ENCODE measurements around the gene NCOA6. TPM values are rescaled to one million over a fixed set of nuclear protein-coding genes. Genes with fewer than 3 reads are reported as not detected.

NCOA6 gene
- total and polyA plus RNA-seq, 2 of the 4 experiments (the other 2 are of a cell fraction): 3.6 to 13.1 TPM

- dilution Hi-C loops (cut with HindIII; ENCODE audit: low sequenced_read_pairs, unreplicated experiment): no loop called here
These were observed 51.7 kb downstream of the NCOA6 start for GRCh38 chr20:34773726-34774125.

More at GRCh38 chr20:34773726-34774125, 51.7 kb downstream of the NCOA6 start:
- Histone ChIP-seq H4K5ac (ENCODE audit: low read depth, low read length) (no peak overlapping the region), H3K18ac (ENCODE audit: low read depth, low read length) (no peak overlapping the region), H3K27ac (ENCODE audit: insufficient read depth, low read length) (no peak overlapping the region), H3K23ac (ENCODE audit: low read depth, low read length) (no peak overlapping the region), H3K4me2 (ENCODE audit: low read depth, low read length) (no peak overlapping the region), H2BK5ac (ENCODE audit: low read depth, low read length, poor library complexity, severe bottlenecking) (no peak overlapping the region), H2AK9ac (replicated peaks; ENCODE audit: low read depth, low read length, poor library complexity) (no peak overlapping the region), H3K4me3 (ENCODE audit: insufficient read depth, low read depth, low read length) (no peak overlapping the region), H2BK15ac (ENCODE audit: low read depth, low read length) (no peak overlapping the region), H4K20me1 (ENCODE audit: insufficient read depth, low read length) (no peaks in the 10 kb centered on the region; the same call in 1 of the 2 replicates), H3K9ac (ENCODE audit: low read depth, low read length) (no peak overlapping the region), H3K4me1 (ENCODE audit: control insufficient read depth, insufficient read depth, low read length) (peaks cover 7% of the 10 kb centered on the region; the same call in 1 of the 2 replicates), H3K14ac (replicated peaks; ENCODE audit: low read depth, low read length) (no peak overlapping the region), H3K36me3 (ENCODE audit: control insufficient read depth, insufficient read depth, low read length) (peaks cover 22% of the 10 kb centered on the region), H4K8ac (ENCODE audit: low read depth in 2 of 2, low read length in 2 of 2) (no peak overlapping the region), H2BK120ac (ENCODE audit: low read depth, low read length) (no peak overlapping the region), H3K79me1 (ENCODE audit: low read depth in 1 of 2, low read length in 2 of 2) (peaks cover 0 to 19% of the 10 kb centered on the region in 2 experiments; a peak in 2 of 4 replicates), H3K56ac (ENCODE audit: extremely low read depth, insufficient read depth, low read length) (no peak overlapping the region), H3K9me3 (ENCODE audit: control insufficient read depth, insufficient read depth, low read length) (no peaks in the 10 kb centered on the region), H3K27me3 (ENCODE audit: control insufficient read depth, insufficient read depth, low read length) (no peaks in the 10 kb centered on the region), H3K4ac (ENCODE audit: low read depth, low read length) (no peak overlapping the region), H3K9me1 (ENCODE audit: insufficient read depth, low read length) (no peaks in the 10 kb centered on the region), H2AK5ac (ENCODE audit: low read depth, low read length) (no peak overlapping the region), H4K91ac (ENCODE audit: insufficient read depth, low read depth, low read length) (no peak overlapping the region), H2BK20ac (ENCODE audit: low read depth, low read length) (no peak overlapping the region), H2AFZ (replicated peaks; ENCODE audit: low read length, poor library complexity) (no peak overlapping the region)
- in situ Hi-C loops (cut with MboI; ENCODE audit: low sequenced_read_pairs) (no loop called here), intact Hi-C loops (cut with micrococcal nuclease) (no loop called here)
- BruUV-seq (replicated peaks): no TSS peak
- TF ChIP-seq FOS (IDR thresholded peaks at IDR 0.05; ENCODE audit: low read depth, low read length): no peak
- TF ChIP-seq BHLHE40 (IDR thresholded peaks at IDR 0.05; ENCODE audit: low read depth, low read length): no peak
- TF ChIP-seq MAZ (IDR thresholded peaks at IDR 0.05; ENCODE audit: borderline replicate concordance, low read depth, low read length): no peak
- TF ChIP-seq CEBPB (IDR thresholded peaks at IDR 0.05; ENCODE audit: low read depth, low read length): no peak
- no peak for TF ChIP-seq CTCF (conservative IDR thresholded peaks at IDR 0.05; ENCODE audit: low read depth, low read length)
- TF ChIP-seq RFX5 (IDR thresholded peaks at IDR 0.05; ENCODE audit: low read depth, low read length): no peak
- no peak for TF ChIP-seq MXI1 (IDR thresholded peaks at IDR 0.05; ENCODE audit: borderline replicate concordance, low read depth, low read length)
- ChIA-PET CTCF (interaction anchor here (1.4 kb wide), 1 partner anchor 18 kb away, joined by 3 read pairs; no protein-coding TSS in a partner anchor), POLR2A (ENCODE audit: unreplicated experiment) (no interaction called here)
- DNase-seq (no peak), ATAC-seq (ENCODE audit: low read depth) (no peak)
- 100% methylated on average over 1 of the region's 1 CpG; no CpG with 5 or more reads in 1 of the 2 experiments for WGBS, 2 experiments (ENCODE audit: extremely low coverage in 2 of 2, insufficient read length in 1 of 2)
